H1 (cell line): Measurements from ENCODE around the gene CD244. TPM values are rescaled to one million over a fixed set of nuclear protein-coding genes. Genes with fewer than 3 reads are reported as not detected.

Experiments
- CHD7 ChIP-seq: fragments of 300-600 bp; sonication (generic); IDR thresholded peaks from 2 replicates; pipeline ENCODE4 v1.7.1; 2012; ENCODE audit warnings: low read length, moderate library complexity, mild to moderate bottlenecking, inconsistent platforms; ENCODE audit not compliant: insufficient replicate concordance
- YY1 ChIP-seq: IDR thresholded peaks from 2 replicates; pipeline ENCODE4 v1.6.1; 2011; ENCODE audit warnings: low read depth, mild to moderate bottlenecking, low read length
- polyA plus RNA-seq, 7 experiments: library from polyadenylated mRNA; depleted of rRNA in 3 of 7; stranded (reverse) in 5 of 7; unstranded in 2 of 7; fragments of >200 nt in 5 of 7; fragments of 200-250 nt in 2 of 7; gene quantifications; 1 replicate in 5 of 7; 2 replicates in 1 of 7; 4 replicates in 1 of 7; pipeline versions ENCODE4 v1.2.1 to v1.2.3, GENCODE V29; 2011 to 2013; ENCODE audit warnings: missing spikeins in 2 of 7, mixed read lengths in 2 of 7
- total RNA-seq: library from RNA; stranded (reverse); fragmentation: NEBNext Ultra II Directional; extraction: Animal tissue kit (Norgen Biotek cat#: 25700); gene quantifications from 2 replicates; pipeline ENCODE4 v1.2.1, GENCODE V29; 2021

The CD244 gene
- total and polyA plus RNA-seq, 2 of the 8 experiments (the other 6 are each of a cell fraction or from before 2014, with no cell fraction given), result not detected

- TF ChIP-seq CHD7, result no peak
- TF ChIP-seq YY1, result no peak
Measured at GRCh38 chr1:160864173-160864572, 1.5 kb upstream of the CD244 start (continued).
